HepG2 (cell line): ENCODE measurements around the gene NRL. TPM values are rescaled to one million over a fixed set of nuclear protein-coding genes. Genes with fewer than 3 reads are reported as not detected.

Source experiments
- KLF15 ChIP-seq: sonication (generic); formaldehyde crosslinking; IDR thresholded peaks from 2 replicates; pipeline ENCODE4 v1.8.1; 2023; ENCODE audit warnings: borderline replicate concordance, mild to moderate bottlenecking, inconsistent platforms, missing genetic modification reagents, mixed read lengths
- MTF2 ChIP-seq: sonication (generic); formaldehyde crosslinking; IDR thresholded peaks from 2 replicates; pipeline ENCODE4 v1.5.0; 2020; ENCODE audit warnings: missing genetic modification reagents, borderline replicate concordance
- NFIC ChIP-seq: IDR thresholded peaks from 2 replicates; pipeline ENCODE4 v1.6.1; 2012; ENCODE audit warnings: mild to moderate bottlenecking, low read length, inconsistent platforms
- NFKBIZ ChIP-seq: IDR thresholded peaks from 2 replicates; pipeline ENCODE4 v1.6.1; 2018; ENCODE audit warnings: missing genetic modification reagents, missing compliant biosample characterization
- ZNF20 ChIP-seq: sonication (generic); formaldehyde crosslinking; IDR thresholded peaks from 2 replicates; pipeline ENCODE4 v1.4.0; 2020; ENCODE audit warnings: mild to moderate bottlenecking, moderate library complexity, missing genetic modification reagents
- ZNF232 ChIP-seq: sonication (generic); formaldehyde crosslinking; IDR thresholded peaks from 2 replicates; pipeline ENCODE4 v1.4.0; 2020; ENCODE audit warnings: missing genetic modification reagents, borderline replicate concordance
- ZNF510 ChIP-seq: sonication (generic); formaldehyde crosslinking; IDR thresholded peaks from 2 replicates; pipeline ENCODE4 v1.4.0; 2020; ENCODE audit warnings: low read depth, mild to moderate bottlenecking, missing genetic modification reagents
- polyA plus RNA-seq, 8 experiments: library from polyadenylated mRNA; depleted of rRNA in 3 of 8; stranded (reverse) in 7 of 8; unstranded in 1 of 8; fragments of >200 nt; fragmentation: Illumina TruSeq in 4 of 8; extraction: Trizol in 4 of 8; gene quantifications; 2 replicates each; pipeline versions ENCODE4 v1.2.1 to v1.2.3, GENCODE V29; 2011 to 2016; ENCODE audit warnings: low read depth in 4 of 8, missing spikeins in 1 of 8, mixed read lengths in 1 of 8; ENCODE audit not compliant: insufficient read depth in 1 of 8
- total RNA-seq, 5 experiments: library from RNA; depleted of rRNA; stranded (reverse); fragments of >200 nt; fragmentation: Illumina TruSeq; extraction: Trizol; gene quantifications; 2 replicates each; pipeline ENCODE4 v1.2.3, GENCODE V29; 2016; ENCODE audit warnings: low read depth in 1 of 5
- TF ChIP-seq, protein P1 (sequence below): sonication (generic); formaldehyde crosslinking; IDR thresholded peaks from 2 replicates; pipeline ENCODE4 v1.5.0; 2020; ENCODE audit warnings: missing genetic modification reagents
- TF ChIP-seq, protein P2 (sequence below): sonication (generic); formaldehyde crosslinking; IDR thresholded peaks from 2 replicates; pipeline ENCODE4 v1.4.0; 2020; ENCODE audit warnings: missing genetic modification reagents
- TF ChIP-seq, protein P3 (sequence below): sonication (generic); formaldehyde crosslinking; IDR thresholded peaks from 2 replicates; pipeline ENCODE4 v1.4.0; 2020; ENCODE audit warnings: missing genetic modification reagents
- TF ChIP-seq, protein P4 (sequence below): sonication (generic); formaldehyde crosslinking; IDR thresholded peaks from 2 replicates; pipeline ENCODE4 v1.5.0; 2020; ENCODE audit warnings: missing genetic modification reagents
- TF ChIP-seq, protein P5 (sequence below): sonication (generic); formaldehyde crosslinking; IDR thresholded peaks from 2 replicates; pipeline ENCODE4 v1.5.0; 2020; ENCODE audit warnings: mild to moderate bottlenecking, missing genetic modification reagents
- TF ChIP-seq, protein P6 (sequence below): sonication (generic); formaldehyde crosslinking; IDR thresholded peaks from 2 replicates; pipeline ENCODE4 v1.4.0; 2020; ENCODE audit warnings: mild to moderate bottlenecking, low read depth, missing genetic modification reagents
- TF ChIP-seq, protein P7 (sequence below): sonication (generic); formaldehyde crosslinking; IDR thresholded peaks from 2 replicates; pipeline ENCODE4 v1.8.0; 2022; ENCODE audit warnings: missing genetic modification reagents, mild to moderate bottlenecking, moderate library complexity, borderline replicate concordance

Gene NRL
- total and polyA plus RNA-seq, 2 of the 13 experiments (the other 11 are each of a cell fraction or from before 2014, with no cell fraction given) = 2.5 to 4.7 TPM

DNA sequence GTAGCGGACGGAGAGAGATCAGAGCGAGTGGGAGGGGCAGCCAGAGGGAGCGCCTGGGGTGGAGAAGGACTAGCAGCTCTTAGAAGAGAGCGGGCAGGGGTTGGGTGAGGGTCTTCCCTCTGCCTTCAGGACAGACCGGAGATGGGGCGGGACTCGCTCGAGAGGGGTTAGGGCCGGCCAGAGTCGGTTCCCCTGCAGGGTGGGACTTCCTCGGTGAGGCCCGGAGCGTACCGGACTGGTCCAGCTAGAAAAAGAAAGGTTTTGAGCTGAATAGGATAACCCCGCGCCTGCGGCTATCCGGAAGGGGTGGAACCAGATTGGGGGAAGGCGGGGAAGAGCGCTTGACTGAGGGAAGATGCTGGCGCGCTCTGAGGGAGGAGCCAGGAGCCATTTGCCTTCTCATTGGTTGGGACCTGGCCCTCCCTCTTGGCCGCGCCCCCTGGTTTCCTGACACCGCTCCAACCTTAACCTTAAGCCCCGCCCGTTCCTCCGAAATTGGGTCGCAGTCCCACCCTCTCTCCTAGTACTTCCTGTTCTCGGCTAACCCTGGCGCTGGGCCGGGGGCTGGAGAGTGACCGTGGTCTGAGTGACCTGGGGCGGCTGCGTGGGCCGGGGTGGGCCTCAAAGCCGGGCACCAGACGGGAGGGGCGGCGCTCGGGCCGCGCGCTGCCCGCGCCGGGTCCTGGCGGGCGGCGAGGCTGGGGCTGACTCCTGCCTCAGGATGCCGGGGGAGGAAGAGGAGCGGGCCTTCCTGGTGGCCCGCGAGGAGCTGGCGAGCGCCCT, 32.4 kb upstream of the NRL start, which contains the start of gene RNF31 (continued):
- TF ChIP-seq, protein P1, sequence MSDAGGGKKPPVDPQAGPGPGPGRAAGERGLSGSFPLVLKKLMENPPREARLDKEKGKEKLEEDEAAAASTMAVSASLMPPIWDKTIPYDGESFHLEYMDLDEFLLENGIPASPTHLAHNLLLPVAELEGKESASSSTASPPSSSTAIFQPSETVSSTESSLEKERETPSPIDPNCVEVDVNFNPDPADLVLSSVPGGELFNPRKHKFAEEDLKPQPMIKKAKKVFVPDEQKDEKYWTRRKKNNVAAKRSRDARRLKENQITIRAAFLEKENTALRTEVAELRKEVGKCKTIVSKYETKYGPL (CRISPR knock-in tag) = peak; percentile 45; the same call in 1 of the 2 replicates
- TF ChIP-seq ZNF232 (CRISPR knock-in tag) (peak; percentile 49), MTF2 (CRISPR knock-in tag) (no peak), ZNF20 (CRISPR knock-in tag) (no peak), NFIC (no peak), ZNF510 (CRISPR knock-in tag) (peak; percentile 51; the same call in 1 of the 2 replicates), KLF15 (CRISPR knock-in tag) (no peak; the same call in 1 of the 2 replicates), NFKBIZ (CRISPR knock-in tag) (peak; percentile 81)
- TF ChIP-seq, protein P2, sequence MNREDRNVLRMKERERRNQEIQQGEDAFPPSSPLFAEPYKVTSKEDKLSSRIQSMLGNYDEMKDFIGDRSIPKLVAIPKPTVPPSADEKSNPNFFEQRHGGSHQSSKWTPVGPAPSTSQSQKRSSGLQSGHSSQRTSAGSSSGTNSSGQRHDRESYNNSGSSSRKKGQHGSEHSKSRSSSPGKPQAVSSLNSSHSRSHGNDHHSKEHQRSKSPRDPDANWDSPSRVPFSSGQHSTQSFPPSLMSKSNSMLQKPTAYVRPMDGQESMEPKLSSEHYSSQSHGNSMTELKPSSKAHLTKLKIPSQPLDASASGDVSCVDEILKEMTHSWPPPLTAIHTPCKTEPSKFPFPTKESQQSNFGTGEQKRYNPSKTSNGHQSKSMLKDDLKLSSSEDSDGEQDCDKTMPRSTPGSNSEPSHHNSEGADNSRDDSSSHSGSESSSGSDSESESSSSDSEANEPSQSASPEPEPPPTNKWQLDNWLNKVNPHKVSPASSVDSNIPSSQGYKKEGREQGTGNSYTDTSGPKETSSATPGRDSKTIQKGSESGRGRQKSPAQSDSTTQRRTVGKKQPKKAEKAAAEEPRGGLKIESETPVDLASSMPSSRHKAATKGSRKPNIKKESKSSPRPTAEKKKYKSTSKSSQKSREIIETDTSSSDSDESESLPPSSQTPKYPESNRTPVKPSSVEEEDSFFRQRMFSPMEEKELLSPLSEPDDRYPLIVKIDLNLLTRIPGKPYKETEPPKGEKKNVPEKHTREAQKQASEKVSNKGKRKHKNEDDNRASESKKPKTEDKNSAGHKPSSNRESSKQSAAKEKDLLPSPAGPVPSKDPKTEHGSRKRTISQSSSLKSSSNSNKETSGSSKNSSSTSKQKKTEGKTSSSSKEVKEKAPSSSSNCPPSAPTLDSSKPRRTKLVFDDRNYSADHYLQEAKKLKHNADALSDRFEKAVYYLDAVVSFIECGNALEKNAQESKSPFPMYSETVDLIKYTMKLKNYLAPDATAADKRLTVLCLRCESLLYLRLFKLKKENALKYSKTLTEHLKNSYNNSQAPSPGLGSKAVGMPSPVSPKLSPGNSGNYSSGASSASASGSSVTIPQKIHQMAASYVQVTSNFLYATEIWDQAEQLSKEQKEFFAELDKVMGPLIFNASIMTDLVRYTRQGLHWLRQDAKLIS (CRISPR knock-in tag) = 0 out of 2 replicates have a peak, but pooled peaks have one; percentile 8
- TF ChIP-seq, protein P3, sequence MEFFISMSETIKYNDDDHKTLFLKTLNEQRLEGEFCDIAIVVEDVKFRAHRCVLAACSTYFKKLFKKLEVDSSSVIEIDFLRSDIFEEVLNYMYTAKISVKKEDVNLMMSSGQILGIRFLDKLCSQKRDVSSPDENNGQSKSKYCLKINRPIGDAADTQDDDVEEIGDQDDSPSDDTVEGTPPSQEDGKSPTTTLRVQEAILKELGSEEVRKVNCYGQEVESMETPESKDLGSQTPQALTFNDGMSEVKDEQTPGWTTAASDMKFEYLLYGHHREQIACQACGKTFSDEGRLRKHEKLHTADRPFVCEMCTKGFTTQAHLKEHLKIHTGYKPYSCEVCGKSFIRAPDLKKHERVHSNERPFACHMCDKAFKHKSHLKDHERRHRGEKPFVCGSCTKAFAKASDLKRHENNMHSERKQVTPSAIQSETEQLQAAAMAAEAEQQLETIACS (CRISPR knock-in tag) = no peak
- TF ChIP-seq, protein P4, sequence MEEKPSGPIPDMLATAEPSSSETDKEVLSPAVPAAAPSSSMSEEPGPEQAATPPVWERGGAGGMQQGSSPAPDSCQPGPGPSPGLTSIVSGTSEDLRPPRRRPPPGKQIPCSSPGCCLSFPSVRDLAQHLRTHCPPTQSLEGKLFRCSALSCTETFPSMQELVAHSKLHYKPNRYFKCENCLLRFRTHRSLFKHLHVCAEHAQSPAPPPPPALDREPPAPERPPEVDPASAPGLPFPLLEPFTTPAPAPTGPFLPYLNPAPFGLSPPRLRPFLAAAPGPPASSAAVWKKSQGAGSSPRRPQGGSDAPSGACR = no peak
- TF ChIP-seq, protein P5, sequence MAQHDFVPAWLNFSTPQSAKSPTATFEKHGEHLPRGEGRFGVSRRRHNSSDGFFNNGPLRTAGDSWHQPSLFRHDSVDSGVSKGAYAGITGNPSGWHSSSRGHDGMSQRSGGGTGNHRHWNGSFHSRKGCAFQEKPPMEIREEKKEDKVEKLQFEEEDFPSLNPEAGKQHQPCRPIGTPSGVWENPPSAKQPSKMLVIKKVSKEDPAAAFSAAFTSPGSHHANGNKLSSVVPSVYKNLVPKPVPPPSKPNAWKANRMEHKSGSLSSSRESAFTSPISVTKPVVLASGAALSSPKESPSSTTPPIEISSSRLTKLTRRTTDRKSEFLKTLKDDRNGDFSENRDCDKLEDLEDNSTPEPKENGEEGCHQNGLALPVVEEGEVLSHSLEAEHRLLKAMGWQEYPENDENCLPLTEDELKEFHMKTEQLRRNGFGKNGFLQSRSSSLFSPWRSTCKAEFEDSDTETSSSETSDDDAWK (CRISPR knock-in tag) = no peak
- TF ChIP-seq, protein P6, sequence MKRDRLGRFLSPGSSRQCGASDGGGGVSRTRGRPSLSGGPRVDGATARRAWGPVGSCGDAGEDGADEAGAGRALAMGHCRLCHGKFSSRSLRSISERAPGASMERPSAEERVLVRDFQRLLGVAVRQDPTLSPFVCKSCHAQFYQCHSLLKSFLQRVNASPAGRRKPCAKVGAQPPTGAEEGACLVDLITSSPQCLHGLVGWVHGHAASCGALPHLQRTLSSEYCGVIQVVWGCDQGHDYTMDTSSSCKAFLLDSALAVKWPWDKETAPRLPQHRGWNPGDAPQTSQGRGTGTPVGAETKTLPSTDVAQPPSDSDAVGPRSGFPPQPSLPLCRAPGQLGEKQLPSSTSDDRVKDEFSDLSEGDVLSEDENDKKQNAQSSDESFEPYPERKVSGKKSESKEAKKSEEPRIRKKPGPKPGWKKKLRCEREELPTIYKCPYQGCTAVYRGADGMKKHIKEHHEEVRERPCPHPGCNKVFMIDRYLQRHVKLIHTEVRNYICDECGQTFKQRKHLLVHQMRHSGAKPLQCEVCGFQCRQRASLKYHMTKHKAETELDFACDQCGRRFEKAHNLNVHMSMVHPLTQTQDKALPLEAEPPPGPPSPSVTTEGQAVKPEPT (CRISPR knock-in tag) = 0 out of 2 replicates have a peak, but pooled peaks have one; percentile 52
- TF ChIP-seq, protein P7, sequence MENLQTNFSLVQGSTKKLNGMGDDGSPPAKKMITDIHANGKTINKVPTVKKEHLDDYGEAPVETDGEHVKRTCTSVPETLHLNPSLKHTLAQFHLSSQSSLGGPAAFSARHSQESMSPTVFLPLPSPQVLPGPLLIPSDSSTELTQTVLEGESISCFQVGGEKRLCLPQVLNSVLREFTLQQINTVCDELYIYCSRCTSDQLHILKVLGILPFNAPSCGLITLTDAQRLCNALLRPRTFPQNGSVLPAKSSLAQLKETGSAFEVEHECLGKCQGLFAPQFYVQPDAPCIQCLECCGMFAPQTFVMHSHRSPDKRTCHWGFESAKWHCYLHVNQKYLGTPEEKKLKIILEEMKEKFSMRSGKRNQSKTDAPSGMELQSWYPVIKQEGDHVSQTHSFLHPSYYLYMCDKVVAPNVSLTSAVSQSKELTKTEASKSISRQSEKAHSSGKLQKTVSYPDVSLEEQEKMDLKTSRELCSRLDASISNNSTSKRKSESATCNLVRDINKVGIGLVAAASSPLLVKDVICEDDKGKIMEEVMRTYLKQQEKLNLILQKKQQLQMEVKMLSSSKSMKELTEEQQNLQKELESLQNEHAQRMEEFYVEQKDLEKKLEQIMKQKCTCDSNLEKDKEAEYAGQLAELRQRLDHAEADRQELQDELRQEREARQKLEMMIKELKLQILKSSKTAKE (CRISPR knock-in tag) = no peak
